ENCODE measurements around the gene TEX48.

TEX48 gene

DNA sequence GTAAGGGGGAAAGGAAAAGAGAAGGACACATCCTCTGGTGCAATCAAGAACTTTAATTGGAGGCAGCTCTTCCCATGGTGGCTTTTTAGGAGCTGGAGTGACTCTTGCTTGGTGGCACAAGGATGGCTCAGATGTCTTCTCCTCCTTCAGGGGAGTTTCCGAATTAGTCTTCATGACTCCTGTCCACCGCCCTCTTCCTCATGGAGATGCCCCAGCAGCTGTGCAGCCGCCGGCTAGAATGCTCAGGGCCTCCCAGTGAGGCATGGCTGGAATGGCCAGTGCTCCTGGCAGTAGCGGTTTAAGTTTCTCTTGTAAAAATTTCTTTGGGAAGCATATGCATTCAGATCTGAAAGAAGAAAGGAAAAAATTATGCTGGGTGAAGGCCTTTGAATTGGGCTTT is 15.6 kb downstream of the TEX48 start:
- no peak for DNase-seq

DNA sequence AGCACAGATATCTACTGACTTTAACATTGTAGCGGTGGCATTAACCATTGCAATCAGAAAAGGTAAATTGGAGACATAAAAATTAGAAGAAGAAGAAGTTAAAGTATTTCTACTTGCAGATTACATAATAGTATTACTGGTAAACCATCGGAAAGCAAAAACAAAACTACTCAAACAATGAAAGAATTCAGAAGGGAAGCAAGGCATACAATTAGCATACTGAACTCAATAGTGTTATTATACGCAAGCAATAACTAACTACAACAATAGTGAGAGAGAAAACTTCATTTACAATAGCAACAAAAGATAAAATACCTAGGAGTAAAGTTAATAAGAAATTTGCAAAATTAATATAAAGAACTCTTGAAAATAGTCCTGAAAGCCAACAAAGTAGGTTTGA is 17.8 kb downstream of the TEX48 start:
- no peak for DNase-seq

DNA sequence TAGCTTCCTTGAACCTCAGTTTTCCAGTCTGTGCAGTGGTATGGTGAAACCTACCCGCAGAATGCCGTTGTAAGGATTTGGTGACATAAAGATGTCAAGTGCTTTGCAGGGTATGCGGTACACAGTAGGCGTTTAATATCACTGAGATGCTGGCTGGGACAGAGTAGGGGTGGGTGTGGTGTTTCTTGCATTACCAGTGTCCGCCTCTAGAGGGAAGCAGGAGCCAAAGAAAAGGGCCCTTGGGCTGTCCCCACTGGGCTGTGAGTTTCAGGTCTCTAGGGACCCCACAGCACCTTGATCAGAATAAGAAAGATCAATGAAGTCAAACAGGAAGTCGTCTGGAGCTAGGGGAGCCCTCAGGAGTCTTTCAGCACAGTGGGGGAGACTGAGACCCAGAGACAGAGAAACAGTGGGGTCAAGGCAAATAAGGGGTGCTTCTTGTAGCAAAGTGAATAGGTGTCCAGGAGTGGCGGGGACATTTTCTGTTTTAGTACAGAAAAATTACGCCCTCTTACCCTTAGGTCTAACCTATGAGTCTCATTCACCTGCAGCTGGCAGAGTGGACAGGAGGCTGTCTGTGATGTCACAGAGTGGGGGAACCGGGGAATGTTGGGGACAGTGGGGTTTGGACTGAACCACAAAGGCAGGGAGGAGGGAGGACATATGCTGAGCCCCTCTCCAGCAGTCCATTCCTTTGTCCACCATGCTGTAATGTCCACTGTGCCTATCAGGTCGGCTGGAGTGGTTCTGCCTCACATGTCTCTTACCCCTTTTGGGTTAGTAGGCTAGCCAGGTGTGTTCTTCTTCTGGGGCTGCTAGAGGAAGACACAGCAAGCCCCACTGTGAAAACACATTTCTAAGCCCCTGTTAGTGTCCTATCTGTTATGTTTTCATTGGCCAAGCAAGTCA is 19.7 kb downstream of the TEX48 start:
- DNase-seq, result peak; percentile 47

DNA sequence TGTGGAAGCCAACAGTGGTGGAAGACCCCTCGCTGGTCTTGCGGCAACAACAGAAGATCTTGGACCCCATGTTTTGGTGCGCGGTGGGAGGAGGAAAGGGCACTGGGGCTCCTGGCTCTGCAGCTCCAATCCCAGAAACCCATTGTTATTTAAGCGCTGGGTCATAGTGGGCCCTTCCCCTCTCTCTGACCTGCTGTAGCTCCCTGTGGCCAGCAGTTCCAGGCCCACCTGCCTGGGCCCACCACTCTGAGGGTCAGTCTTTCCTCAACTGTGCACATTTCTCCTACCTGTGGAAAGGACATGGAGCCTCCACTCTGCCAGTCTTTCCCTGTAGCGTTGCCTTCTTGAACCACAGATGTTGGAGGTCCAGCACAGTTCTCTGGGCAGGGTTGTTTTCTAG is 24.3 kb downstream of the TEX48 start, which contains the start of gene TEX53:
Gene TEX53, minus strand, starts transcription at position 101 of the 400 bp plus-strand sequence. Its CDS starts 31 bp downstream, at position 70.
- no peak for DNase-seq

DNA sequence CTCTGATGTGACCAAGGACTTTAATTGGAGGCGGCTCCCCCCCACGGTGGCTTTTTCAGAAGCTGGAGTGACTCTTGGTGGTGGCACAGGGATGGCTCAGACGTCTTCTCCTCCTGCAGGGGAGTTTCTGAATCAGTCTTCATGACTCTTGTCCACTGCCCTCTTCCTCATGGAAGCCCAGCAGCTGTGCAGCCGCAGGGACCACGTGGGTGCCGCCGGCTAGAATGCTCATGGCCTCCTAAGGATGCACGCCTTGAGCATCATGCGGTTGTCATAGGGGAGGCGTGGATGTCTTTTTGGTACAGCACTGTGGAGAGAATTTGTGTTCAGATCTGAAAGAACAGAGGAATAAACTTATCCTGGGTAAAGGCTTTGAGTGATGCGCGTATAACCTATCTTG is 25.7 kb downstream of the TEX48 start:
- DNase-seq, result no peak

DNA sequence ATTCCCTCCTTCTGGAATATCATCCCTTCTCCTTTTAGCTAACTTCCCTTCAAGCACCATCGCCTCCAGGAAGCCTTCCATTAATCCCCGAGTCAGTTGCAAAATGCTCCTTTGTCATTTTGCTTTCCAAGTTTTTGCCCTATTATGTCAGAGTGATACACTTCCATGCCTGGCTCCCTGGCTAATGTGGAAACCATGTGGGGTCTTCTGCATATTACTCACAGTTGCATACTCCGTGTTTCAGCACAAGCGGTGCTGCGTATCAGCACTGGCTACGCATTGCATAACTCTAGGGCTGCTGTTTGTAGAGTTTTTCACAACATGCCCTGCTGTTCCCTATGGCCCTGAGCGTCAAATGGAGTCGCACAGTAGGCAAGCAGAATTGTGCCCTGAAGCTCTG is 26.3 kb downstream of the TEX48 start:
- DNase-seq, result no peak

DNA sequence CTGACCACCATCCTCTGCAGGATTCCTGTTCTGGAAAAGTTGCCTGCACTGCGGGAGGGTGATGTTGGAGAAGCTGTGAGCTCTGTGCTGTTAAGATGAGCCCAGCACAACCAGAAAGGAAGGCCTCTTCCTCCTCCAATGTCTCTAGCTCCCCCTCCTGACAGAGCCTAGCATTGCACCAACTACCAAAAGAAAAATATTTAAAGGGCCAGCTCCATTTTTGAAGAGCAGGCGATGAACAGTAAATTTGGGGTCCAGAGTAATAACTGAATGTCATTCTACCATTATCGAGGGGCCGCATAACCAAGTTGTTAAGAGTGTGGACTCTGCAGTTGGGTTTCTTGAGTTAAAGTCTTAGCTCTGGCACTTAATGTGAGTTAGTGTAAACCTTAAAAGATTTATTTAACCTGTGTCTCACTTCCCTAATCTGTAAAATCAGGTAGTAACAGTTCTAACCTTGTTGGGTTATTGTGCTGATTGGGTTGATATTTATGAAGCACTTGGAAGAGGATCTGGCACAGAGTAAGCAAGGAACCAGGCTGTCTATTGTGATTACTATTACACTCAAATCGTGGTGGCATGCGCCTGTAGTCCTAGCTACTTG is 28.3 kb downstream of the TEX48 start:
- peak; percentile 68 for DNase-seq

DNA sequence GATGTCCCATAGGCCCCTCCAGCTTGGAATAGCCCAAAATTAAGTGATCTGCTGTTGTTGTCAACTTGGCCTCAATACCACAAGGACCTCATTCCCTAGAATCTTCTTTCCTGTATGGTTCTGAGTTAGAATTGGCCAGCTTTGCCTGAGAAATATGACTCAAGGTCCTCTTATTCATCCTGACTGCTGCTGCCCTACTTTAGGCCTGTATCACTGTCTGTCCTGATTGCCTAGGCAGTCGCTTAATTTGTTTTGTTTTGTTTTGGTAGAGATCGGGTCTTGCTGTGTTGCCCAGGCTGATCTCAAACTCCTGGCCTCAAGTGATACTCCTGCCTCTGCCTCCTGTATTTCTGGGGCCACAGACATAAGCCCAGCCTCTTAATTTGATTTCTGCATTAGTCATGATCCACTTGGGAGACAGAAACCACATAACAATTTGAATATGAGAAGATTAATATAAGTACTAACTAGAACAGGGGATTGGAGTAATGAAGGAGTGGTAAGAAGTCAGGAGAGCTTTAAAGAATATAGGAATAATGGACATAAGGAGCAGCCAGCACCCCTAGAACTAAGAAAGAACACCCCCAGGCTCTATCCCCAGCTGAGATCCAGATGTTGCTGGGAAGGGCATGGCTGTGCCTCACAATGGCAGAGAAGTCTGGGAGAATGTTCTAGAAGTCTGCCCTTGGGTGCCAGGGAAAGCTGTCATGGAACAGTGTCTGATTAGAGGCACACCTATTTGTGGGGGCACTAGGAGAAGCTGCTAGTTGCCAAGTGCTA is 29.0 kb downstream of the TEX48 start:
- DNase-seq, result no peak

DNA sequence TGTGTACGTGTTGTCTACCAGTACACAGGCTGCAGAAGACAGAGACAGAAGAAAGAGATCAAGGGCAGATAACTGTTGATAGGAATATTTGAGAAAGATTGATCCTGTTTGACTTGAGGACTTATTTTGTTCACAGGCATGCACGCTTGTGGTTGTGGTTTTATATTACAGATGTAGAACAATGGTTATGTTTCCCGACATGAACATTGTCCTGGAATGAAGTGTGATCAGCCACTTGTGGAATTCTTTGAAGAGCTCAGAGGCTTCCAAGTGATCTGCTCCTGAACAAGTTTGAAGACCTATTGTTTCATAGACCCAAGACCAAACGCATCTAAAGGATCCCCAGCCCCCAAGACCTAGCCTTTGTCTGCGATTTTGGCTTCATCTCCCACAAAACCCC is 38.1 kb downstream of the TEX48 start:
- DNase-seq, result no peak

DNA sequence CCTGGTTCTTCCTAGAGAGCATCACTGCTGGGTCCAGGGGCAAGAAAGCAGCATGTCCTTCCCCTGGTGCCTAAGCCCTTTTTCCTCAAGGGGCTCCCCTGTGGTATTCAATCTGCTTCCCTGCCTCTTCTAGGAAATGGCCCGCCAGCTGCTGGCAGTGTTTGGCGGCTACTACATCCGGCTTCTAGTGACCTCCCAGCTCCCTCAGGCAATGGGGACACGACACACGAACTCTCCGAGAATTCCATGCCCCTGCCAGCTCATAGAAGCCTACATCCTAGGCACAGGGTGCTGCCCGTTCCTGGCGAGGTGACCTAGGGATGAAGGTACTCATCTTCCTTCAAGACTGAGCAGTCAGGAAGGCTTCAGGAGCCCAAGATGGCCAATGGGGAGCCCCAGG is 39.0 kb downstream of the TEX48 start:
- no peak for DNase-seq

DNA sequence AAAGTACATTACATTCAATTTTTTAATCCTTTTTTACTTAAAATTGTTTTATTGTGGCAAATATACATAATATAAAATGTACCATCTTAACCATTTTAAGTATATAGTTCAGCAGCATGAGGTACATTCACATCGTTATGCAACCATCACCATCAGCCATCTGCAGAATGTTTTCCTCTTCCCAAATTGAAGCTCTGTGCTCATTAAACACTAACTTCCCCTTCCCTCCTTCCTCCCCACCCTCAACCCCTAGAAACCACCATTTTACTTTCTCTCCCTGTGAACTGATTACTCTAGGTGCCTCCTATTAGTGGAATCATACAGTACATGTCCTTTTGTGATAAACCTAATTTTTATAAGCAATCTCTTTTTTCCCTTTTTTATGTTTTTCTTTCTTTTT is 40.0 kb downstream of the TEX48 start:
- DNase-seq, result no peak

DNA sequence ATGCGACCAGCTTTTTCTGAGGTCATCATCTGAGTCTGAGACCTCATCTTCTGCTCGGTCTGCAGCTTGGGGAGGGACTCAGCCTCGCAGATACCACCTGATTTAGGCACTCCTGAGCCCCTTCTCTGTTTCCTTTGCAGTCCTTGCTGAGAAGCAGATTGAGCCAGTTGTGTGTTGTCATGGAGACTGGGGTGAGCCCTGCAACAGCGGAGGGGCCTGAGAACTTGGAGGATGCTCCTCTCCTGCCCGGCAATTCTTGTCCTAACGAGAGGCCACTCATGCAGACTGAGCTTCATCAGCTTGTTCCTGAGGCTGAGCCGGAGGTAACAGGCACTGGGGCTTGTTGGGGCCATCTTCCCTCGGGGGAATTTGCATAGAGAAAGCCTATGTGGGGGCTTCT is 43.6 kb downstream of the TEX48 start:
- DNase-seq, result no peak

DNA sequence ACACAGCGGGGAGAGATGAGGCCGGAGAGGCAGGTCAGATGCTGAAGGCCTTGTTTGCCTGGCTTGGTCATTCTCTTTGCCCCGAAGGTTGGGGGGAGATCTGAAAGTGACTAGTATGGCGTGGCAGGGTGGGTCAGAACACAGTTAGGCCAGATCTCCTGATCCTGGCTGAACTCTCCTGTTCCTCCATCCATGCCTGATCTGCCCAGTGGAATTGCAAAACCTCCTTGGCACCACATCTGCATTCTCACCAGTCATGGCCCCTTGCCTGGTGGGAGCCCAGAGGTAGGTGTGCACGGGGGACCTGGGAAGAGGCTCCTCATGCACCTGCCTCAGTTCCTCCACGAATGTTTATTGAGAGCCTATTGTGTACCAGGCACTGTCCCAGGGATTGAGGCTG is 47.6 kb downstream of the TEX48 start:
- DNase-seq, result no peak

DNA sequence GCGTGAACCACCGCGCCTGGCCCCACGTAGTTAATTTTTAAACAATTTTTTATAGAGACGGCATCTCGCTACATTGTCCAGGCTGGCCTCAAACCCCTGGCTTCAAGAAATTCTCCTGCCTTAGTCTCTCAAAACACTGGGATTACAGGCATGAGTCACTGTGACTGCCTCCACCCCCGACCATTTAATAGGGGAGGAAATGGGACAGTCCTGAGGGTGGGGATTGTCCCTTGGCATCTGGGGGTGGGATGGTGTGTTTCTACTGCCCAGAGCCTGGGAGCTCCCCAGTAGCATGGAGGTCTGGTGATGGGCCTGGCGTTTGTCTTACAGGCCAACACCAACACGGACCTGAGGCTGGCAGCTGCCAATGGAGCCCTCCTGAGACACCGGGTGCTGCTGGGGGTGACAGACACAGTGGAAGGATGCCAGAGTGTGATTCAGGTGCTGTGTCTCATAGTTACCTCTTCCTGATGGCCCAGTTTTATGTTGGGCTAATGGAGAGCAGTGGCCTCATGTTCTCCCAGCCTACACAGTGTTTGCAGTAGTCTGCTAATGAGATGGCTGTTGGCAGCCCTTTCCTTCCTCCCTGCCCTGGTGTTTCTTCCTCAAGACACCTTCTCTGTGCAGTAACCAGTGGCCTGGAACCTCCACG is 48.4 kb downstream of the TEX48 start:
- no peak for DNase-seq

DNA sequence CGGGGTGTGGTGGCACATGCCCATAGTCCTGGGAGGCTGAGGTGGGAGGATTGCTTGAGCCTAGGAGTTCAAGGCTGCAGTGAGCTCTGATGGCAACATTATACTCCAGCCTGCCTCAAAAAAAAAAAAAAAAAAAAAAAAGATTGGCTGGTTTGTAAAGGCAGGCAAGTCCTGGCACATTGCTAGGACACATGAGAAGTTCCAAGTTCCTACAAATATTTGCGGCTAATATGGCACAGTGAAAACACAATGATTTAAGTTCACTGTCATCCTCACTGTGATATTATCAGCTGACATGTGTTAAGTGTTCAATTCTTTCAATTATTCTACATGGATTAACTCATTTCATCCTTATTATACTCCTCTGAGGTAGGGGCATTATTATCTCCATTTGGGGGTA is 50.8 kb downstream of the TEX48 start:
- DNase-seq, result no peak

DNA sequence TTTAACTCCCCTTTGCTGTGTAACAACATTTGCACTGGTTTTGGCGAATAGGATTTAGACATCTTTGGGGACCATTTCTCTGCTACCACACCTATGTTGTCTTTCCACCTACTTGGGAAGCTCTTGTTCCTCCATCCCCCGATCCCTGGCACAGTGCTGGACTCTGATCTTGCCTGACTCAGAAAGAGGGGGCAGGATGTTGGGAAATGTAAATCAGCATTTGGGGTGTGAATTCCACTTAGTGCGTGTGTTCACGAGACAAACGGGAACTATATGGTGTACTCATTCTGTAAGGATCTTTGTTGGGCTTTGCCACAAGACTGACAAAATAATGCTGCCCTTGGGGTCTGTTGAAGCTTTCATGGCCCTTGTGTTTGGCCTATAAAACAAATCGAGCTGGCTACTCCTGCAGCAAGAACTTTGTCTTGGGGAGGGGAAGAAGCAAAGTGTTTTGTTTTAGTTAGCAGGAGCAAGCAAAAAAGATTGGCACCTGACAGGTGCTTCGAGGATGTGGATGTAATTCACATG is 52.4 kb downstream of the TEX48 start:
- no peak for DNase-seq

DNA sequence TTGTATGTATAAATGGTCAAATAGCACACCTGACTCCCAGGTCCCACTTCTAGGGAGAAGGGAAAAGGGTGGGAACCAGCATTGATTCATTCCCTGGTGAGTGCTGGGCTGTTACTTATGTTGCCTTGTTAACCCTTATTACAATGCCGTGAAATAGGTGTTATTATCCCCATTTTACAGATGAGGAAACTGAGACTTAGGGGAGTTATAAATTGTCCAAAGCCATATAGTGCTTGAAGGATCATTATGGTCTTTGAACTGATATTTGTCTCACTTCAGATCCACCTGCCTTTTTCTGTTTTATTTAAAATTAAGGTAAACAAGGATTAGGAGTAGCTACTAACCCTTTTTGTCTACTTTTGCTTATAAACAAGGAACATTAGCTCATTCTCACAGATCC is 54.4 kb downstream of the TEX48 start:
- DNase-seq, result no peak

DNA sequence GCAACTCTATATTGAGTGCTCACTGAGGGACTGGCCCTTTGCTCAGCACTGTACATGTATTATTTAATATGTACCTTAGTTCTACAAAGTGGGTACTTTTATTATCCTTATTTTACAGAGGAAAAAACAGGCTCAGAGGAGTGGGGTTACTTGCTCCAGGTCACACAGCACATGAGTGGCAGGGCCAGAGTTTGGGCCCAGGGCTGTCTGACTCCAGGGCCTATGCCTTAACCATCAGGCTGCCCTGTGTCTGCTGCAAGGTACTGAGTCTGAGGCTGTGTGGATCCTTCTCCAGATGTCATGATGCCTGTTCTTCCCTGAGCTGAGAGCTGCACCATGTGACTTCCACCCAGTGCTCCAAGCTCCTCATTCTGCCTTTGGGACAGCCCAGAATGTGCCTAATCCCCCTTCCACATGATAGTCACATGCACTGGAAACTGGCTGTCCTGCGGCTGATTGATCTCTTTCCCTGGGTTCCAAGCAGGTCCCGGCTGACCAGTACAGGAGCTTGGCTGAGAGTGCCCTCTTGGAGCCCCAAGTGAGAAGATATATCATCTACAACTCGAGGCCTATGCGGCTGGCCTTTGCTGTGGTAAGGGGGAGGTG is 55.5 kb downstream of the TEX48 start:
- DNase-seq, result no peak

DNA sequence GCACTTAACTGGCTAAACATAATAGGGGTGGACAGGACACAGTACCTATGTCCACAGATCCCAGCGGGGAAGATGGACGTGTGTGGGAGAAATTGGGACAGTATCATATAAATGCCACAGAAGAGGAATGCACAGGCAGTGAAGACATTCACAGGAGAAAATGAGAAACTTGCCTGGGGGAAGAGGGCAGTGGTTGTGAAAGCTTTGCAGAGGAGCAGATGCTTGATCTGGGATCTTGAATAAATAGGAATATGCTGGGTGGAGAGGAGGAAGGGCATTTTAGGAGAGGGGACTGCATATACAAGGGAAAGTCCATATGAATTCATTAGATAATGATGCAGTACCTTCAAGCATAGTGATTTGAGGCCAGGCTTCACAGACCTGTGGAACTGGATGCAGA is 57.3 kb downstream of the TEX48 start:
- no peak for DNase-seq

DNA sequence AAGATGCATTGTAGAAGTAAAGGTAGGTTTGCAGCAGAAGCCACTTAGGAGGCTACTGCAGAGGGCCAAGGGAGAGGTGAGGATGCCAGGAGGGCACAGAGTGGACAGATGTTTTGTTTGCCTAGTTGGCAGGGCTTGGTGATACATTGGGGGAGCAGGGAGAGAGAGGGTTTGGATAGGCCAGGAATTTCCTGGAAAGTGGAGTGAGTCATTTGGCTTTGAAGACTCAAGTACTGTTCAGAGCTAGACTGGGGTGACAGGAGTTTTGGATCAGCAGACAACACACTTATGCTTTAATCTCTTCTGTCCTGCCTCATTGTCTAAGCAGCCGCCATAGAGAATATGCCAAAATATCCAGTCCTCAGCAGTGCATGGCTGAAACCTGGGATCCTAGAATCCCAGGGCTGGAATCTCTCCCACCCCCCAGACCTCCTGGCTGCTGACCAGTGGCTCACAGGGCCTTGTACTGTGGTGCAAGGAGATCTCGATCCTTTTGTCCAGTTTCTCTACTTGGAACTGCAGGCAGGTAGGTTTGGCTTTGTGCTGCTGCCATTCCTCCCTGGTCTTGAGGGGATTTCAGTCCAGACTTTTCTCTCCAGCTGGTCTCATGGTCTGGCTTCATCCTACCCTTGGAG is 59.9 kb downstream of the TEX48 start:
- DNase-seq, result no peak

DNA sequence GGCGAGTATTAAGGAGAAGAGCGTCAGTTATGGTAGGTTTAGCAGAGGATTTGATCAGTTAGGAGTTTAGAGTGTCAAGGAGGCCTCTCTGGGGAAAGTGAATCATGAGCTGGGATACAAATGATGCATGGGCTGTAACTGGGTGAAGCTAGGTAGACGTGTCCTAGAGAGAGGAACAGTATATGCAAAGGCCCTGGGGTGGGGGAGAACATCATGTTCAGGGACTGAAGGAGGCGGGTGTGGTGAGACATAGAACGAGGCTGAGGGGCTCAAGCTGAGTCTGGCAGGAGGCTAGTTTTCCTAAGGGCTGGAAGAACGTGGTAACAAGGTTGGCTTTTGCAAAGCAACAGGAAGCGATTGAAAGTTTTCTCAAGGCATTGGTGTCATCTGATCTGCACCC is 60.4 kb downstream of the TEX48 start:
- no peak for DNase-seq

DNA sequence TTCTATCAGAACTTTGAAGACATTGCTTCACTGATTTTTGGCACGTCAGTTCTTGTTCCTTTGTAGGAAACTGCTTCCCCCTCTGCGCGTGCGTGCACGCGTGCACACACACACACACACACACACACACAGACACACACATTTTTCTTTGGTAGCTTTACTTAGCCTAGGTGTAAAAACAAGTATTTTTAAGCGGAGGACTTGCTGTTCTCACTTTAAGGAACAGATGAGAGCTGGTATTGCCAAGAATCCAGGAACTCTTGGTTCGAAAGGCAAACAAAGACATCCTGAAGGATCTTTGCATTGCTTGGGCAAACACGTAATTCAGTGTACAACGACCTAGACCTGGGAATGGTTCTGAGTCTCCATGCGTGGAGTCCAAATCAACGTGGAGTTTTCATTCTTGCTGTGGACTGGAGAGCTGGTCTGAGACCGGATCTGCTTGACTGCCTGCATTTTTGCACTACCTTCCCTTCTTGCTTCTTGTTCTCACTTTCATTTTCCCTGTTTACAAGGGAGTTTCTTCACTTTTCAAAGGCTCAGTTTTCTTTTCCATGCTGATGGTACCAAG is 62.7 kb downstream of the TEX48 start:
- DNase-seq, result no peak

Measured in DMS79 treated with DMSO at 0.1 percent for 48 hours (cell line).